ENCODE results near the gene PADI1. TPM values are rescaled to one million over a fixed set of nuclear protein-coding genes. Genes with fewer than 3 reads are reported as not detected.
A peak's percentile ranks its signal among the peaks of the same experiment; 100 is the strongest.

The PADI1 gene
- total and polyA plus RNA-seq, 12 donors, result 0.06 to 0.10 (median 0.08) TPM; not detected in 9

DNA sequence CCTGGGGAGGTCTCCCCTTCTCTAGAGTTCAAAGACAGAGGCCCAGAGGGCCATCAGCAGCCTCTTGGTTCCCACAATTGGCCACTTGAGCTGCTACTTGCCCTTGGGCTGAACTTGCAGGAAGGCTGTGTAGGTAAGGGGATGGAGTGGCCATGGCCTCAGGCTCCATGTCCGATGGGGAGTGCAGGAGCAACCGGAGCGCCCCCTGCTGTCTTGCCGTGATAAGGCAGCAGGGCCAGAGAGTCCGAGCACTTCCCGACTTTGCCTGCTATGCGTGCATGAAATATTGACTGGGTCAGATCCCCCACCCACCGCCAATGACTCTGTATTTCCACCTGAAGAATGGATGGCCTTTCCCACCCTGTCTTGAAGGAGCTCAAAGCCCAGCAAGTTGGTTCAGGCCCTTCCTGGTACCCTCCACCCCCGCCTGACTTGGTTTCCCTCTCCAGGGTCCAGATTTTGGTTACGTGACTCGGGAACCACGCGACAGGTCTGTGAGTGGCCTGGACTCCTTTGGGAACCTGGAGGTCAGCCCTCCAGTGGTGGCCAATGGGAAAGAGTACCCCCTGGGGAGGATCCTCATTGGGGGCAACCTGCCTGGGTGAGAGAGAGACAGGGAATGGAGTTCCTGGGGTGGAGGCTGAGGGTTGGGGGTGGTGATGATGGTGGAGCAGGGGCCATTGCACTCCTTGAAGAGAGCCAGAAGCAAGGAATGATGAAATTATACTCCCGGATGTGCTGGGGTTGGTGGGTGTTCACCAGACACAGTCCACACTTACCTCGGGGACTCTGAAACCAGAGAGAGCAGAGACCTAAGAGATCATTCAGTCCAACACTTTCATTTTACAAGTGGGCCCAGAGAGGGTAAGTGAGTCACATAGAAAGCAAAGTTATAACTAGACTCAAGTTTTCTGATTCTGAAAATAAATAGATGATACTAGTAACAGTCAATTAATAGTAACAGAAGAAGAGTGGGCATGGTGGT, 69.5 kb downstream of the PADI1 start:
- TF ChIP-seq, protein P1, sequence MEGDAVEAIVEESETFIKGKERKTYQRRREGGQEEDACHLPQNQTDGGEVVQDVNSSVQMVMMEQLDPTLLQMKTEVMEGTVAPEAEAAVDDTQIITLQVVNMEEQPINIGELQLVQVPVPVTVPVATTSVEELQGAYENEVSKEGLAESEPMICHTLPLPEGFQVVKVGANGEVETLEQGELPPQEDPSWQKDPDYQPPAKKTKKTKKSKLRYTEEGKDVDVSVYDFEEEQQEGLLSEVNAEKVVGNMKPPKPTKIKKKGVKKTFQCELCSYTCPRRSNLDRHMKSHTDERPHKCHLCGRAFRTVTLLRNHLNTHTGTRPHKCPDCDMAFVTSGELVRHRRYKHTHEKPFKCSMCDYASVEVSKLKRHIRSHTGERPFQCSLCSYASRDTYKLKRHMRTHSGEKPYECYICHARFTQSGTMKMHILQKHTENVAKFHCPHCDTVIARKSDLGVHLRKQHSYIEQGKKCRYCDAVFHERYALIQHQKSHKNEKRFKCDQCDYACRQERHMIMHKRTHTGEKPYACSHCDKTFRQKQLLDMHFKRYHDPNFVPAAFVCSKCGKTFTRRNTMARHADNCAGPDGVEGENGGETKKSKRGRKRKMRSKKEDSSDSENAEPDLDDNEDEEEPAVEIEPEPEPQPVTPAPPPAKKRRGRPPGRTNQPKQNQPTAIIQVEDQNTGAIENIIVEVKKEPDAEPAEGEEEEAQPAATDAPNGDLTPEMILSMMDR (IDR thresholded peaks at IDR 0.05), result peak; percentile 31 to 63 (median 48)
- TF ChIP-seq POLR2A (IDR thresholded peaks at IDR 0.05), result no peak
- H3K36me3 ChIP-seq (replicated peaks in 1 of 2), result no peaks in the 10 kb centered on the region
- DNase-seq, result peak in 6 of 7 donors; percentile 34 to 73 (median 57)
- no peaks in the 10 kb centered on the region for H3K4me1 ChIP-seq (replicated peaks in 1 of 2)
- 40 to 60% (median 51%) methylated on average over 12 to 15 of the region's 15 CpGs for WGBS, 4 donors
- intact Hi-C loops (cut with DNase I), result no loop called here
- no peaks in the 10 kb centered on the region for H3K9me3 ChIP-seq (replicated peaks in 1 of 3)
- no peak overlapping the region for H3K27ac ChIP-seq
- H3K4me3 ChIP-seq, result no peak overlapping the region
- H3K27me3 ChIP-seq, result no peaks in the 10 kb centered on the region

DNA sequence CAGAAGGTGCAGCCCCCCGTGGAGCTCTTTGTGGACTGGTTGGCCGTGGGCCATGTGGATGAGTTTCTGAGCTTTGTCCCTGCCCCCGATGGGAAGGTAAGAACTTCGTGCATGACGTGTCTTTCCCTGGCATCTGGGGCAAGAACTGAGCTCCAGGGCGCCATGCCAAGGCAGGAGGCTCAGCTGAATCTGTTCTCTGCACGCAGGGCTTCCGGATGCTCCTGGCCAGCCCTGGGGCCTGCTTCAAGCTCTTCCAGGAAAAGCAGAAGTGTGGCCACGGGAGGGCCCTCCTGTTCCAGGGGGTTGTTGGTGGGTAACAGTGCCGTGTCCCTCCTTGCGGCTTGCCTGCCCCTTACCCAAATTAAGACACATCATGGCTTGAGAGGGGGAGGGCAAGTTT, 71.6 kb downstream of the PADI1 start:
- H3K4me3 ChIP-seq, result no peak overlapping the region
- TF ChIP-seq POLR2A (IDR thresholded peaks at IDR 0.05), result no peak
- TF ChIP-seq, protein P1 (IDR thresholded peaks at IDR 0.05), result no peak
- 38 to 56% (median 48%) methylated on average over 5 to 11 of the region's 11 CpGs for WGBS, 4 donors
- H3K27ac ChIP-seq, result no peak overlapping the region
- H3K9me3 ChIP-seq (replicated peaks in 1 of 3), result no peaks in the 10 kb centered on the region
- no peaks in the 10 kb centered on the region for H3K36me3 ChIP-seq (replicated peaks in 1 of 2)
- intact Hi-C loops (cut with DNase I), result no loop called here
- no peaks in the 10 kb centered on the region for H3K4me1 ChIP-seq (replicated peaks in 1 of 2)
- H3K27me3 ChIP-seq, result no peaks in the 10 kb centered on the region
- peak in 6 of 7 donors; percentile 29 to 52 (median 36) for DNase-seq

DNA sequence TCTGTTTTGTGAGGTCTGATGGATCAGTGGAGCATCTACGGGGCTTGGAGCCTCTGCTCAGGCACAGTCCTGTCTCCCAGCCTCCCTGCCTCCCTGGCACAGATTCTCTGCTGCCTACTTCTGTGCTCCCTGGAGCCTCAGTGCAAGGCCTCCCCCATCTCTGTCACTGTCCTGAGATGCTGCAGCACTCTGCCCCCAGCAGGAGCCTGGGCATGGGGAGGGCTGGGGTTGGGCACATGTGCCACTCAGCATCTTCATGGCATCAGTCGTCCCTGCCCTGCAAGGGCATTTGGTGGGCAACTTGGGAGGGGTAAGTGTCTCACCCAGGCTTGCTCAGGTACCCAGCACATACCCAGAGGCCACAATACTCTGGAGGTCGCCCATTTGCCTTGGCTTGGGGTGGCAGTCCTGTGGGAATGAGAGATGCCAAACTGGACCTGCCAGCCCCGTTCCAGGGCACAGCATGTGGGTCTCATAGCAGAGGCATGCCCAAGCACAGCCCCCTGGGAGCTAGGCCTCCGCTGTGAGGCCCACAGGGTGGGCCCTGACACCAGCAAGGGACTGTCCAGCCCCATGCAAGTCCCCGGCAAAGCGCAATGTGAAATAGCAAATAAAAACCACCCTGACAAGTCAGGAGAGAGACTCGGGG, 72.7 kb downstream of the PADI1 start:
- Histone ChIP-seq H3K4me3 (no peak overlapping the region), H3K4me1 (replicated peaks in 1 of 2) (no peaks in the 10 kb centered on the region), H3K9me3 (replicated peaks in 1 of 3) (no peaks in the 10 kb centered on the region), H3K36me3 (replicated peaks in 1 of 2) (no peaks in the 10 kb centered on the region), H3K27me3 (no peaks in the 10 kb centered on the region), H3K27ac (no peak overlapping the region)
- intact Hi-C loops (cut with DNase I), result no loop called here
- 64 to 87% (median 81%) methylated on average over 2 to 8 of the region's 8 CpGs for WGBS, 4 donors
- TF ChIP-seq POLR2A (IDR thresholded peaks at IDR 0.05), result no peak
- TF ChIP-seq, protein P1 (IDR thresholded peaks at IDR 0.05), result no peak
- DNase-seq, result no peak

All from adrenal gland (tissue), 12 donors.